Astrocyte of the cerebellum (primary cell): Measurements from ENCODE around the gene DNAH9.
"Not testable (repeated sequence)": the region's sequence is repeated elsewhere in the genome, so short reads cannot be mapped to it uniquely, and the experiment has no call there.

Source experiments
- DNase-seq: peaks from one replicate; pipeline ENCODE4 v3.0.0-alpha.2; 2011; ENCODE audit warnings: low read depth
- H3K4me3 ChIP-seq: 2 replicates; pipeline ENCODE4 v1.5.1; 2011; ENCODE audit warnings: mild to moderate bottlenecking, low read depth, low read length, moderate library complexity
- CTCF ChIP-seq: IDR thresholded peaks from 2 replicates; pipeline ENCODE4 v1.5.1; 2012; ENCODE audit warnings: low read length, low read depth, moderate library complexity, mild to moderate bottlenecking; ENCODE audit errors: missing control alignments
- in situ Hi-C: cut with HindIII; loops from 2 replicates; pipeline ENCODE4 v1.10.0; 2017; ENCODE audit warnings: low sequenced_read_pairs

DNAH9 gene

GRCh38 chr17:11940904-11941303, 342.6 kb downstream of the DNAH9 start:
- no peak for DNase-seq
- no peak overlapping the region for H3K4me3 ChIP-seq
- TF ChIP-seq CTCF = no peak
- in situ Hi-C loops = no loop called here

GRCh38 chr17:11943086-11943485, 344.8 kb downstream of the DNAH9 start:
- DNase-seq, H3K4me3 ChIP-seq, in situ Hi-C loops: not testable (repeated sequence)

GRCh38 chr17:11943759-11944347, 345.6 kb downstream of the DNAH9 start:
- DNase-seq = no peak
- TF ChIP-seq CTCF = no peak
- in situ Hi-C loops = no loop called here
- no peak overlapping the region for H3K4me3 ChIP-seq

GRCh38 chr17:11944587-11944986, 346.3 kb downstream of the DNAH9 start:
- in situ Hi-C loops = no loop called here
- DNase-seq = peak; percentile 11
- TF ChIP-seq CTCF = no peak
- no peak overlapping the region for H3K4me3 ChIP-seq

GRCh38 chr17:11948789-11949188, 350.5 kb downstream of the DNAH9 start:
- peak; percentile 89 for DNase-seq
- TF ChIP-seq CTCF = no peak
- H3K4me3 ChIP-seq = no peak overlapping the region
- in situ Hi-C loops = no loop called here

- in situ Hi-C loops = not testable (repeated sequence)
Measured at GRCh38 chr17:11949571-11949970, 351.3 kb downstream of the DNAH9 start.

GRCh38 chr17:11950771-11951519, 352.7 kb downstream of the DNAH9 start:
- no peak for TF ChIP-seq CTCF

More at GRCh38 chr17:11949571-11949970, 351.3 kb downstream of the DNAH9 start:
- DNase-seq, H3K4me3 ChIP-seq: not testable (repeated sequence)

GRCh38 chr17:11952610-11953009, 354.3 kb downstream of the DNAH9 start:
- in situ Hi-C loops = no loop called here
- DNase-seq = no peak
- H3K4me3 ChIP-seq = no peak overlapping the region
- TF ChIP-seq CTCF = no peak

More at GRCh38 chr17:11950771-11951519, 352.7 kb downstream of the DNAH9 start:
- in situ Hi-C loops = no loop called here
- no peak overlapping the region for H3K4me3 ChIP-seq
- no peak for DNase-seq
